Measurements from ENCODE around the gene PLCB4. TPM values are rescaled to one million over a fixed set of nuclear protein-coding genes. Genes with fewer than 3 reads are reported as not detected.

PLCB4 gene
- total RNA-seq, 4 donors from 2014 or later, result 30.7 to 61.8 (median 47.6) TPM

DNA sequence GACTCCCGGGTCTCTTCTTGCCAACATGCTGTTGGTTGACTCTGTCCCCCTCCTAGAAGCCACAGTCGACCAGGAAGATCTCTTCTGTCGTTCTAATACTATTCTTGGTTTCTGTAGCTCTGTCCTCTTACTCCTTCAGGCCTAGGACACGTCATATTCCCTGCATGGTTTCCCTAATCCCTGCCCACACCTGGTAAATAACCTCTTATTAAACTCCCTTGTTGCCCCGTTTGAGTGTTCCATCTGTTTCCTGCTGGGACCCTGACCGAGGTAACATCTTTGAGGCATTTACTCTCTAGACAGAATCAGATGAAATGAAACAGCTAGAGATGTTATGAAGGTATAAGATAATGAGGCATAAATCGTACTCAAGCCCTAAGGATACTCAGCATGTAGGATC is 68.1 kb downstream of the PLCB4 start:
- Histone ChIP-seq H3K9me3 (peaks cover 0 to 13% (median 6%) of the 10 kb centered on the region in 4 donors), H3K27me3 (no peaks in the 10 kb centered on the region), H3K36me3 (no peaks in the 10 kb centered on the region), H3K4me1 (peaks cover 0 to 2% (median 0%) of the 10 kb centered on the region in 4 donors), H3K4me3 (no peak overlapping the region), H3K27ac (replicated peaks in 1 of 4) (no peak overlapping the region)
- no peak for TF ChIP-seq POLR2A (IDR thresholded peaks at IDR 0.05; ENCODE audit: low read depth)
- TF ChIP-seq, protein P1, sequence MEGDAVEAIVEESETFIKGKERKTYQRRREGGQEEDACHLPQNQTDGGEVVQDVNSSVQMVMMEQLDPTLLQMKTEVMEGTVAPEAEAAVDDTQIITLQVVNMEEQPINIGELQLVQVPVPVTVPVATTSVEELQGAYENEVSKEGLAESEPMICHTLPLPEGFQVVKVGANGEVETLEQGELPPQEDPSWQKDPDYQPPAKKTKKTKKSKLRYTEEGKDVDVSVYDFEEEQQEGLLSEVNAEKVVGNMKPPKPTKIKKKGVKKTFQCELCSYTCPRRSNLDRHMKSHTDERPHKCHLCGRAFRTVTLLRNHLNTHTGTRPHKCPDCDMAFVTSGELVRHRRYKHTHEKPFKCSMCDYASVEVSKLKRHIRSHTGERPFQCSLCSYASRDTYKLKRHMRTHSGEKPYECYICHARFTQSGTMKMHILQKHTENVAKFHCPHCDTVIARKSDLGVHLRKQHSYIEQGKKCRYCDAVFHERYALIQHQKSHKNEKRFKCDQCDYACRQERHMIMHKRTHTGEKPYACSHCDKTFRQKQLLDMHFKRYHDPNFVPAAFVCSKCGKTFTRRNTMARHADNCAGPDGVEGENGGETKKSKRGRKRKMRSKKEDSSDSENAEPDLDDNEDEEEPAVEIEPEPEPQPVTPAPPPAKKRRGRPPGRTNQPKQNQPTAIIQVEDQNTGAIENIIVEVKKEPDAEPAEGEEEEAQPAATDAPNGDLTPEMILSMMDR (IDR thresholded peaks at IDR 0.05), result no peak
- TF ChIP-seq EP300 (IDR thresholded peaks at IDR 0.05), result no peak
- no peak for TF ChIP-seq POLR2AphosphoS5 (IDR thresholded peaks at IDR 0.05)
- no peak for DNase-seq (ENCODE audit: extremely low spot score)
- WGBS, result 82% methylated on average over 7 of the region's 7 CpGs
- intact Hi-C loops (cut with DNase I), result no loop called here

DNA sequence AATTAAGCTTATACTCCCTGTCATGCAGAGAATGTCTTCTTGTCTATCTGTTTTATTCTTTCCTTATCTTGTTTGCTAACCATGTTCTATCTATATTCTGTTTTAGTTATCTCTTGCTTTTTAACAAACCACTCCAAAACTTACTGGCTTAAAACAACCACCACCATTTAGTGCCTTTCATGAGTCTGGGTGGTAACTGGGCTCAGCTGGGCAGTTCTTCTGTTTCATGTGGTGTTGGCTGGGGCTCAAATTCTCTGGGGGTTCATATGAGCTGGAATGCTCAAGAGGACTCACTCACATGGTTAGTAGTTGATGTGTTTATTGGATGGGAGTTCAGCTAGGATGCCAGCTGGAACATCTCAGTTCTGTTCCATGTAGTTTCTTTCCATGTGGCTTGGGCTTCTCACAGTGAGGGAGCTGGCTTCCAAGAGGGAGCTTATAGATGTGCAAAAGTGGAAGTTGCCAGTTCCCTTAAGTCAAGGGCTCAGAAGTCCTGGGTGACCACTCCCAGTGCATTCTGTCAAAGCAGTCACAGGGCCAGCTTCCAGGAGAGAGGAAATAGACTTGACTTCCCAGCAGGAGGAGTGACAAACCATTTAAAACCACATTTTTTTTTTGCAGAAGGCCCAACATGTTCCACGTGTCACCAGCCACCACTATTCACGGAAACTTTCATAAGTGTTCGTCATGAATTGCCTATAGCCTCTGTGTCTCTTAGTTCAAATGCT is 70.4 kb downstream of the PLCB4 start:
- intact Hi-C loops (cut with DNase I), result no loop called here

DNA sequence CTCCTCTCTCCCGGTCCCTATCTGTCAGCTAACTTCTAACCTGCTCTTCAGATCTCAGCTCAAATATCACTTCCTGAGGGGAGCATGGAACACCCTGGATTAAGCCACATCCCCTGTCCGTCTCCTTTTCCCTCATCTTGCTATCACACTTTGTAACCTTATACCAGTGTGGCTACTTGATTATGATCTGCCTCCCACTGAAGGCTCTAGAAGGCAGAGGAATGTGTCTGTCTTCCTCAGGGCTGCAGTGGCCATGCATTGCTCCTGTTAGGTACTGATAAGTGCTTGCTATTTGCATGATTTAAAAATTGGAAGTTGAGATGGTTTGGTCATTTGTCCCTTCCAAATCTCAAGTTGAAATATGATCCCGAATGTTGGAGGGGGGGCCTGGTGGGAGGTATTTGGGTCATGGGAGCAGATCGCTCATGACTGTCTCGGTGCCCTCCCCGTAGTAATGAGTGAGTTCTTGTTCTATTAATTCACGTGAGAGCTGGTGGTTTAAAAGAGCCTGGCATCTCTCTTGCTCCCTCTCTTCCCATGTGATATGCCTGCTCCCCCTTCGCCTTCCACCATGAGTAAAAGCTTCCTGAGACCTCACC is 71.4 kb downstream of the PLCB4 start:
- TF ChIP-seq, protein P1 (IDR thresholded peaks at IDR 0.05), result no peak
- no peak for TF ChIP-seq EP300 (IDR thresholded peaks at IDR 0.05)
- TF ChIP-seq POLR2A (IDR thresholded peaks at IDR 0.05; ENCODE audit: low read depth), result no peak
- no peak for TF ChIP-seq POLR2AphosphoS5 (IDR thresholded peaks at IDR 0.05)
- WGBS, result 94% methylated on average over 8 of the region's 8 CpGs

More for the DNA sequence above, 70.4 kb downstream of the PLCB4 start:
- Histone ChIP-seq H3K36me3 (no peaks in the 10 kb centered on the region), H3K27ac (replicated peaks in 1 of 4) (no peak overlapping the region), H3K9me3 (peaks cover 0 to 9% (median 4%) of the 10 kb centered on the region in 4 donors), H3K27me3 (no peaks in the 10 kb centered on the region), H3K4me1 (peaks cover 2 to 12% (median 11%) of the 10 kb centered on the region in 4 donors), H3K4me3 (no peak overlapping the region)
- 84% methylated on average over 3 of the region's 3 CpGs for WGBS
- DNase-seq (ENCODE audit: extremely low spot score), result no peak
- TF ChIP-seq, protein P1 (IDR thresholded peaks at IDR 0.05), result no peak
- TF ChIP-seq EP300 (IDR thresholded peaks at IDR 0.05), result no peak
- TF ChIP-seq POLR2A (IDR thresholded peaks at IDR 0.05; ENCODE audit: low read depth), result no peak
- TF ChIP-seq POLR2AphosphoS5 (IDR thresholded peaks at IDR 0.05), result no peak

DNA sequence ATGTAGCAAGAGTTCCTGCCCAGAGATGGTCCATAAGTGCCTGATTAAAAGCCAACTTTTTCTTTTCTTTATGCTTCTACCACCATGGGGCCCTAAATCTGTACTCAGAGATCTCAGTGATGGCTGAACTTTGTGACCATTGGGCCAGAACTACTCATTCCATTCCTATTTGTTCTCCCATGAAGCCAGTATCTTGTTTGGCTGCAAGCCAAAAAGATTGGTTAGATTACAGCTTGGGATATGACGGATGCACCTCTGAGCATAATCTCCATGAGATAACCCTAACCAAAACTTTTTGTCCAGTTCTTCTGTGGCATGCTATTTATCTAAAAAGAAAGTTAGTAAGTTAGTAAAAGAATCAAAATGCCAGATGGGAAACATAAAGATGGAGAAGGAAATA is 72.2 kb downstream of the PLCB4 start:
- DNase-seq (ENCODE audit: extremely low spot score), result no peak
- Histone ChIP-seq H3K4me1 (peaks cover 6 to 27% (median 25%) of the 10 kb centered on the region in 4 donors), H3K36me3 (no peaks in the 10 kb centered on the region), H3K27ac (replicated peaks in 1 of 4) (no peak overlapping the region), H3K27me3 (no peaks in the 10 kb centered on the region), H3K4me3 (no peak overlapping the region), H3K9me3 (peaks cover 0 to 9% (median 4%) of the 10 kb centered on the region in 4 donors)
- TF ChIP-seq POLR2AphosphoS5 (IDR thresholded peaks at IDR 0.05) (no peak), EP300 (IDR thresholded peaks at IDR 0.05) (no peak), POLR2A (IDR thresholded peaks at IDR 0.05; ENCODE audit: low read depth) (no peak)
- TF ChIP-seq, protein P1 (IDR thresholded peaks at IDR 0.05), result no peak
- WGBS, result 88% methylated on average over 1 of the region's 1 CpG
- intact Hi-C loops (cut with DNase I), result no loop called here

More for the DNA sequence above, 71.4 kb downstream of the PLCB4 start:
- H3K27me3 ChIP-seq, result no peaks in the 10 kb centered on the region
- no peaks in the 10 kb centered on the region for H3K36me3 ChIP-seq
- H3K4me1 ChIP-seq, result peaks cover 6 to 22% (median 20%) of the 10 kb centered on the region in 4 donors
- peaks cover 0 to 9% (median 4%) of the 10 kb centered on the region in 4 donors for H3K9me3 ChIP-seq
- intact Hi-C loops (cut with DNase I), result no loop called here
- no peak overlapping the region for H3K27ac ChIP-seq (replicated peaks in 1 of 4)
- no peak overlapping the region for H3K4me3 ChIP-seq
- no peak for DNase-seq (ENCODE audit: extremely low spot score)
